Peyer's patch (tissue), 4 donors: ENCODE results near the gene HMOX1. TPM values are rescaled to one million over a fixed set of nuclear protein-coding genes. Genes with fewer than 3 reads are reported as not detected.

Experiments
- DNase-seq, 3 donors: peaks; one replicate each; pipeline ENCODE4 v3.0.0-alpha.2; 2017 to 2019
- H3K27ac ChIP-seq, 4 donors: fragments of 200-600 bp; sonication (generic); one replicate each; pipeline ENCODE4 v1.5.1; 2016 to 2019
- H3K27me3 ChIP-seq, 2 donors: fragments of 200-600 bp; sonication (generic); one replicate each; pipeline ENCODE4 v1.5.1; 2019
- H3K36me3 ChIP-seq, 3 donors: fragments of 200-600 bp; sonication (generic); one replicate each; pipeline ENCODE4 v1.5.1; 2016 to 2019
- H3K4me1 ChIP-seq, 4 donors: fragments of 200-600 bp; sonication (generic); one replicate each; pipeline ENCODE4 v1.5.1; 2016 to 2019
- H3K4me3 ChIP-seq, 4 donors: fragments of 200-600 bp; sonication (generic); 1 replicate in 3 of 4; 2 replicates in 1 of 4; pipeline ENCODE4 v1.5.1; 2016 to 2019; ENCODE audit warnings: mild to moderate bottlenecking in 1 of 4
- H3K9me3 ChIP-seq, 4 donors: fragments of 200-600 bp; sonication (generic); one replicate each; pipeline ENCODE4 v1.5.1; 2016 to 2019; ENCODE audit warnings: mild to moderate bottlenecking in 1 of 4
- POLR2A ChIP-seq, 2 donors: fragments of 450-650 bp; IDR thresholded peaks; one replicate each; pipeline ENCODE4 v1.5.1; 2017; ENCODE audit warnings: antibody characterized with exemption in 2 of 2, mild to moderate bottlenecking in 2 of 2, moderate library complexity in 2 of 2
- total RNA-seq, 4 donors: library from RNA; depleted of rRNA; stranded (reverse); fragments of >200 nt; gene quantifications; one replicate each; pipeline ENCODE4 v1.1.0, GENCODE V29; 2016
- TF ChIP-seq, protein P1 (sequence below), 6 experiments: fragments of 450-650 bp in 4 of 6; fragments of 200-600 bp in 2 of 6; sonication (generic) in 1 of 6; IDR thresholded peaks; one replicate each; pipeline ENCODE4 v1.5.1; 2017 to 2019; ENCODE audit warnings: antibody characterized with exemption in 6 of 6, mild to moderate bottlenecking in 3 of 6, moderate library complexity in 1 of 6

The HMOX1 gene
- total RNA-seq, 4 donors from 2014 or later, result 27.2 to 64.5 (median 46.7) TPM

DNA sequence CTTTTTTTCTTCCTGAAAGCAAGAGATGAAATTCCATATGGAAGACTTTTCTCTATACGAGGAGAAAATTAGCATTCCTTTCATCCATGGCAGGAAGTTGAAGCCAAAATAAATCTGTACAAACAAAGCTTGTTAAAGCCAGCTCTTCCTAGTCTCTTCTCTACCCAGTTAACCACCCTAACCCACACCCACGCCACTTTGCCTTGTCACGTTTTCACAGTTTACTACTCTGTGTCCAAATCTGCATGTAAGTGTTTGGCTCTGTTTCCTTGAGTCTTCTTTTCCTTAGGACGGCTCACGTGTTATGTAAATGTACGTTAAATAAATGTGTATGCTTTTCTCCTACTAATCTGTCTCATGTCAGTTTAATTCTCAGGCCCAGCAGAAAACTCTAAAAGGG lies 7.1 kb upstream of the HMOX1 start:
- TF ChIP-seq, protein P1, sequence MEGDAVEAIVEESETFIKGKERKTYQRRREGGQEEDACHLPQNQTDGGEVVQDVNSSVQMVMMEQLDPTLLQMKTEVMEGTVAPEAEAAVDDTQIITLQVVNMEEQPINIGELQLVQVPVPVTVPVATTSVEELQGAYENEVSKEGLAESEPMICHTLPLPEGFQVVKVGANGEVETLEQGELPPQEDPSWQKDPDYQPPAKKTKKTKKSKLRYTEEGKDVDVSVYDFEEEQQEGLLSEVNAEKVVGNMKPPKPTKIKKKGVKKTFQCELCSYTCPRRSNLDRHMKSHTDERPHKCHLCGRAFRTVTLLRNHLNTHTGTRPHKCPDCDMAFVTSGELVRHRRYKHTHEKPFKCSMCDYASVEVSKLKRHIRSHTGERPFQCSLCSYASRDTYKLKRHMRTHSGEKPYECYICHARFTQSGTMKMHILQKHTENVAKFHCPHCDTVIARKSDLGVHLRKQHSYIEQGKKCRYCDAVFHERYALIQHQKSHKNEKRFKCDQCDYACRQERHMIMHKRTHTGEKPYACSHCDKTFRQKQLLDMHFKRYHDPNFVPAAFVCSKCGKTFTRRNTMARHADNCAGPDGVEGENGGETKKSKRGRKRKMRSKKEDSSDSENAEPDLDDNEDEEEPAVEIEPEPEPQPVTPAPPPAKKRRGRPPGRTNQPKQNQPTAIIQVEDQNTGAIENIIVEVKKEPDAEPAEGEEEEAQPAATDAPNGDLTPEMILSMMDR (IDR thresholded peaks at IDR 0.05), result no peak
- no peak for TF ChIP-seq POLR2A (IDR thresholded peaks at IDR 0.05)
- Histone ChIP-seq H3K4me3 (no peak overlapping the region), H3K27me3 (no peaks in the 10 kb centered on the region), H3K36me3 (no peaks in the 10 kb centered on the region), H3K4me1 (peaks cover 5 to 54% (median 14%) of the 10 kb centered on the region in 4 donors), H3K9me3 (no peaks in the 10 kb centered on the region), H3K27ac (no peak overlapping the region)
- no peak for DNase-seq

DNA sequence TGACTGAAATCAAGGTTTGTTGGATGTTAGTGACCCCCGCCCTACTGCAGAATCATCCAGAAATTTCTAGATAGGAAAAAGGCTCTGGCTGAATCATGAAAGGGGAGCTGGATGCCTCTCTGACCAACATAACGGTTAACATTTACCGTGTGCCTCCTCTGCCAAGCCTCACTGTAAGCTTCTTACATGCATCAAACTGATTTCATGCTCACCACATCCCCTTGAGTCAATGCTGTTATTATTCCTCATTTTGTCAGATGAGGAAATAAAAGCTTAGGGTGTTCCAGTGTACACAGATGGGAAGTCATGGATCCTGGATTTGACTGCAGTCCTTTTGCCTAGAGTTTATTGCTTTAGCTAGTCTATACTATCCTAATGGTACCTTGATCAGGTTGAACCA lies 5.9 kb upstream of the HMOX1 start:
- no peak overlapping the region for H3K27ac ChIP-seq
- H3K36me3 ChIP-seq, result no peaks in the 10 kb centered on the region
- peaks cover 5 to 52% (median 14%) of the 10 kb centered on the region in 4 donors for H3K4me1 ChIP-seq
- DNase-seq, result no peak
- H3K9me3 ChIP-seq, result no peaks in the 10 kb centered on the region
- no peak overlapping the region for H3K4me3 ChIP-seq
- H3K27me3 ChIP-seq, result no peaks in the 10 kb centered on the region
- TF ChIP-seq, protein P1 (IDR thresholded peaks at IDR 0.05), result no peak
- TF ChIP-seq POLR2A (IDR thresholded peaks at IDR 0.05), result no peak

DNA sequence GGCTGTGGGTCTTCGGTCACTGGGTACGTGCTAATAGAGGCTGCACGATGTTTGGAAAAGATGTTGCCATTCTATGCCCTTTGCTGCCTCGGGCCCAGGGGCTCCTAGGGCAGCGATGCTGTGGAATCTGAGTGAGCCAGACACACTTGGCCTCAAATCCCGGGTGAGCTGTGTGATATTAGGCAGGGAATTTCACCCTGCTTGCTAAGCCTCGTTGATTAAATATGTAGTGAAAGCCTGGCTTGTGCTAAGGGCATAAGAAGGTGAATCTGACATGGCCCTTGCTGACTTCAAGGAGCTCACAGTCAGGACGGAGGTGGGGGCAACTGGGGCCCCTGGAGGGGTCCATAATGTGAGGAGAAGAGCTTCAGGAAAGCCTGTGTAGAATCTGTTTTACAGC lies 5.4 kb upstream of the HMOX1 start:
- H3K36me3 ChIP-seq, result no peaks in the 10 kb centered on the region
- DNase-seq, result no peak
- H3K4me1 ChIP-seq, result peaks cover 5 to 57% (median 17%) of the 10 kb centered on the region in 4 donors
- H3K9me3 ChIP-seq, result no peaks in the 10 kb centered on the region
- no peak overlapping the region for H3K27ac ChIP-seq
- no peak overlapping the region for H3K4me3 ChIP-seq
- TF ChIP-seq, protein P1 (IDR thresholded peaks at IDR 0.05), result no peak
- TF ChIP-seq POLR2A (IDR thresholded peaks at IDR 0.05), result no peak
- no peaks in the 10 kb centered on the region for H3K27me3 ChIP-seq

DNA sequence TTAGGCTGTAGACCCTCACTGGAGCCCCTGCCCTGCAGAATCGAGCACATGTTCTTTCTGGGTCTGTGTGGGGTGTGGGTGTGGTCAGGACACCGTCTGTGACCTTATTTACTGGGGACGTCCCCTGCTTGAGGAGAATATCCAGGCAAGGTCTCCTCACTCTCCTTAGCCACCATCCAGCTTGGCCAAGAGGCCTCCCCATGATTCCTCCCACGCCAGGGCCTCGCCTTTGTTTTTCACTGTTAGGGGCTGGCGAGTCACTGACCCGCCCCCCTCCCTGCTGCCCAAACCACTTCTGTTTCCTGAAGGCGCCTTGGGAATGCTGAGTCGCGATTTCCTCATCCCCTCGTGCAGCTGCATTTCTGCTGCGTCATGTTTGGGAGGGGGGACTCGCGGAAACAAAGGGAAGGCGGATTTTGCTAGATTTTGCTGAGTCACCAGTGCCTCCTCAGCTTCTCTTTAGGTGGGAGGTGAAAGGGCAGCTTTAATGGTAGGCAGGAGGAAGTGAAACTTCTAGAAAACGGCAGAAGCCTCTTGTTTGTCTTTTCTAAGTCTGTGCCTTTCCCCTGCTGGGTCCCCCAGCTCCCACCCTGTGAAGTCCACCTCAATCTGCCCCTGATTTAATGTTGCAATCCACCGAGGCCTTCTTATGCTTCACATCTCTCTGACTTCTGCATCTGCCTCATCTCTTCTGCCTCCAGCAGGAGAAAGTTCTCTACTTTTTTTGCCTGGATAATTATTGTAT lies 4.0 kb upstream of the HMOX1 start:
- TF ChIP-seq POLR2A (IDR thresholded peaks at IDR 0.05), result no peak
- TF ChIP-seq, protein P1 (IDR thresholded peaks at IDR 0.05), result no peak
- peaks cover 7 to 58% (median 18%) of the 10 kb centered on the region in 4 donors for H3K4me1 ChIP-seq
- peak overlapping the region; percentile 69 to 87 (median 76) for H3K27ac ChIP-seq
- no peaks in the 10 kb centered on the region for H3K27me3 ChIP-seq
- peak; percentile 84 to 95 (median 86) for DNase-seq
- no peaks in the 10 kb centered on the region for H3K9me3 ChIP-seq
- H3K36me3 ChIP-seq, result no peaks in the 10 kb centered on the region
- H3K4me3 ChIP-seq, result no peak overlapping the region

DNA sequence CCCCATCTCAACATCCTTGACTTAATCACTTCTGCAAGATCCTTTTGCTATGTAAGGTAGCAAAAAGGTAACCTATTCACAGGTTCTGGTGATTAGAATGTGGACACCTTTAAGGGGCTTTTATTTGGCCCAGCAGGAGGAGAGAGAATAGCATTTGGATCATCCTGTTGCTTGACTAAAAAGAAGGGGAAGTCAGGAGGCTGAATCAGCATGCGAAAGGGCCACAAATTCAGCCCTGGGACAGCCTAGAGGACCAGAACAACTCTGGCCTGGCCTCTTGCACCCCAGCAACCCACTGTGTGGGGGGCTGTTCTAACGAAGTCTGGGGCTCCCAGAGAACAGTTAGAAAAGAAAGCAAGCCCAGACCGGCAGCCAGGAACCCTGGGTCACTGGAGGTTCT lies 3.2 kb upstream of the HMOX1 start:
- H3K9me3 ChIP-seq, result no peaks in the 10 kb centered on the region
- no peak for DNase-seq
- H3K27me3 ChIP-seq, result no peaks in the 10 kb centered on the region
- H3K4me3 ChIP-seq, result no peak overlapping the region
- H3K27ac ChIP-seq, result peak overlapping the region; percentile 69 to 87 (median 76)
- TF ChIP-seq POLR2A (IDR thresholded peaks at IDR 0.05), result no peak
- TF ChIP-seq, protein P1 (IDR thresholded peaks at IDR 0.05), result no peak
- H3K36me3 ChIP-seq, result no peaks in the 10 kb centered on the region
- peaks cover 4 to 54% (median 15%) of the 10 kb centered on the region in 4 donors for H3K4me1 ChIP-seq
